Gastrocnemius medialis (tissue), 4 donors: ENCODE measurements around the gene KCNQ2. TPM values are rescaled to one million over a fixed set of nuclear protein-coding genes. Genes with fewer than 3 reads are reported as not detected.

ENCODE experiments used
- ATAC-seq, 2 donors: fragments of 150-250 bp; one replicate each; pipeline ENCODE4 v1.9.1; 2016
- DNase-seq, 2 donors: peaks; one replicate each; pipeline ENCODE4 v3.0.0-alpha.2; 2019
- H3K27ac ChIP-seq, 4 donors: fragments of 200-600 bp; sonication (generic); 1 replicate in 1 of 4; 2 replicates in 3 of 4; pipeline ENCODE4 v1.5.1; 2016 to 2018; ENCODE audit warnings: mild to moderate bottlenecking in 2 of 4, moderate library complexity in 1 of 4
- H3K27me3 ChIP-seq, 3 donors: fragments of 200-600 bp; sonication (generic) in 2 of 3; 1 replicate in 1 of 3; 2 replicates in 2 of 3; pipeline versions ENCODE4 v1.5.1 to v1.6.0; 2016 to 2019; ENCODE audit warnings: mild to moderate bottlenecking in 1 of 3, moderate library complexity in 1 of 3
- H3K36me3 ChIP-seq, 2 donors: fragments of 200-600 bp; sonication (generic) in 1 of 2; one replicate each; pipeline ENCODE4 v1.5.1; 2017 to 2018
- H3K4me1 ChIP-seq, 2 donors: fragments of 200-600 bp; sonication (generic) in 1 of 2; one replicate each; pipeline ENCODE4 v1.5.1; 2016 to 2017; ENCODE audit warnings: mild to moderate bottlenecking in 2 of 2
- H3K4me3 ChIP-seq, 4 donors: fragments of 200-600 bp; sonication (generic) in 3 of 4; 1 replicate in 1 of 4; 2 replicates in 3 of 4; pipeline ENCODE4 v1.5.1; 2016 to 2019; ENCODE audit warnings: mild to moderate bottlenecking in 2 of 4
- H3K9me3 ChIP-seq, 3 donors: fragments of 200-600 bp; sonication (generic) in 2 of 3; 1 replicate in 1 of 3; 2 replicates in 2 of 3; pipeline ENCODE4 v1.5.1; 2016 to 2019
- CTCF ChIP-seq, 5 experiments: fragments of 450-650 bp in 3 of 5; fragments of 200-600 bp in 2 of 5; sonication (generic) in 2 of 5; IDR thresholded peaks in 4 of 5; conservative IDR thresholded peaks in 1 of 5; 1 replicate in 4 of 5; 2 replicates in 1 of 5; pipeline ENCODE4 v1.5.1; 2016 to 2019; ENCODE audit warnings: antibody characterized with exemption in 5 of 5, mild to moderate bottlenecking in 3 of 5, moderate library complexity in 3 of 5
- POLR2A ChIP-seq, 2 donors: fragments of 450-650 bp; IDR thresholded peaks; one replicate each; pipeline ENCODE4 v1.6.1; 2017; ENCODE audit warnings: antibody characterized with exemption in 2 of 2, mild to moderate bottlenecking in 2 of 2, moderate library complexity in 2 of 2
- in situ Hi-C, 4 donors: fragments of 200-750 bp; cut with MboI; loops; one replicate each; pipeline versions ENCODE4 v1.15.0 to v1.8.0; 2017; ENCODE audit warnings: low sequenced_read_pairs in 4 of 4
- intact Hi-C: fragments of 100-400 bp; cut with DNase I; formaldehyde crosslinking; loops from one replicate; pipeline ENCODE4 v1.15.1; 2023; ENCODE audit warnings: low total_unique reads
- total RNA-seq, 4 donors: library from RNA; depleted of rRNA; stranded (reverse); fragments of >200 nt; gene quantifications; one replicate each; pipeline versions ENCODE4 v1.1.0 to v1.2.3, GENCODE V29; 2016

The KCNQ2 gene
- total RNA-seq, 4 donors from 2014 or later, result not detected

GRCh38 chr20:63493563-63494020 lies 21.1 kb upstream of the KCNQ2 start:
- TF ChIP-seq CTCF (IDR thresholded peaks at IDR 0.05 in 4 of 5, conservative IDR thresholded peaks at IDR 0.05 in 1 of 5) (no peak), POLR2A (IDR thresholded peaks at IDR 0.05) (no peak)
- Histone ChIP-seq H3K27me3 (no peaks in the 10 kb centered on the region), H3K27ac (peak overlapping the region; percentile 23 to 100 (median 71)), H3K36me3 (peaks cover 0 to 71% of the 10 kb centered on the region in 2 donors), H3K4me1 (peaks cover 15 to 37% of the 10 kb centered on the region in 2 donors), H3K4me3 (no peak overlapping the region), H3K9me3 (no peaks in the 10 kb centered on the region)
- DNase-seq, result peak in 1 of 2 donors; percentile 32
- ATAC-seq, result no peak
- intact Hi-C loops, result no loop called here
- in situ Hi-C loops, result no loop called here

GRCh38 chr20:63492982-63493381 lies 20.5 kb upstream of the KCNQ2 start:
- TF ChIP-seq POLR2A (IDR thresholded peaks at IDR 0.05) (no peak), CTCF (IDR thresholded peaks at IDR 0.05 in 4 of 5, conservative IDR thresholded peaks at IDR 0.05 in 1 of 5) (no peak)
- Histone ChIP-seq H3K36me3 (peaks cover 0 to 71% of the 10 kb centered on the region in 2 donors), H3K9me3 (no peaks in the 10 kb centered on the region), H3K27ac (peak overlapping the region in 1 of 4 donors; percentile 100), H3K27me3 (no peaks in the 10 kb centered on the region), H3K4me3 (no peak overlapping the region), H3K4me1 (peaks cover 15 to 39% of the 10 kb centered on the region in 2 donors)
- intact Hi-C loops, result no loop called here
- ATAC-seq, result no peak
- in situ Hi-C loops, result no loop called here
- peak in 1 of 2 donors; percentile 11 for DNase-seq

- no peak for DNase-seq
- H3K4me3 ChIP-seq, result no peak overlapping the region
- H3K4me1 ChIP-seq, result peaks cover 15 to 38% of the 10 kb centered on the region in 2 donors
- in situ Hi-C loops (no loop called here), intact Hi-C loops (no loop called here)
- no peak overlapping the region for H3K27ac ChIP-seq
- H3K9me3 ChIP-seq, result no peaks in the 10 kb centered on the region
- no peak for ATAC-seq
- TF ChIP-seq POLR2A (IDR thresholded peaks at IDR 0.05) (no peak), CTCF (IDR thresholded peaks at IDR 0.05 in 4 of 5, conservative IDR thresholded peaks at IDR 0.05 in 1 of 5) (no peak)
- peaks cover 0 to 71% of the 10 kb centered on the region in 2 donors for H3K36me3 ChIP-seq
- no peaks in the 10 kb centered on the region for H3K27me3 ChIP-seq
These were observed 20.1 kb upstream of the KCNQ2 start for GRCh38 chr20:63492518-63492917.

GRCh38 chr20:63491635-63492230 lies 19.3 kb upstream of the KCNQ2 start:
- Histone ChIP-seq H3K4me1 (peaks cover 13 to 32% of the 10 kb centered on the region in 2 donors), H3K27ac (no peak overlapping the region), H3K36me3 (peaks cover 0 to 71% of the 10 kb centered on the region in 2 donors), H3K9me3 (no peaks in the 10 kb centered on the region), H3K4me3 (no peak overlapping the region), H3K27me3 (no peaks in the 10 kb centered on the region)
- intact Hi-C loops, result no loop called here
- no peak for TF ChIP-seq CTCF (IDR thresholded peaks at IDR 0.05 in 4 of 5, conservative IDR thresholded peaks at IDR 0.05 in 1 of 5)
- TF ChIP-seq POLR2A (IDR thresholded peaks at IDR 0.05), result no peak
- ATAC-seq (no peak), DNase-seq (peak in 1 of 2 donors; percentile 2)
- in situ Hi-C loops, result no loop called here
